Fibroblast of mammary gland (primary cell): ENCODE measurements around the gene FOSL2.
A peak's percentile ranks its signal among the peaks of the same experiment; 100 is the strongest.

Experiments
- DNase-seq: peaks from one replicate; pipeline ENCODE4 v3.0.0-alpha.2; 2010; ENCODE audit warnings: low read depth
- H3K4me3 ChIP-seq: 2 replicates; pipeline ENCODE4 v1.5.1; 2011; ENCODE audit warnings: low read depth, mild to moderate bottlenecking, low read length, moderate library complexity; ENCODE audit not compliant: control insufficient read depth
- TF ChIP-seq, protein P1 (sequence below): conservative IDR thresholded peaks from 2 replicates; pipeline ENCODE4 v1.5.1; 2011; ENCODE audit warnings: low read depth, low read length, inconsistent platforms; ENCODE audit not compliant: control insufficient read depth, insufficient read depth

FOSL2 gene

DNA sequence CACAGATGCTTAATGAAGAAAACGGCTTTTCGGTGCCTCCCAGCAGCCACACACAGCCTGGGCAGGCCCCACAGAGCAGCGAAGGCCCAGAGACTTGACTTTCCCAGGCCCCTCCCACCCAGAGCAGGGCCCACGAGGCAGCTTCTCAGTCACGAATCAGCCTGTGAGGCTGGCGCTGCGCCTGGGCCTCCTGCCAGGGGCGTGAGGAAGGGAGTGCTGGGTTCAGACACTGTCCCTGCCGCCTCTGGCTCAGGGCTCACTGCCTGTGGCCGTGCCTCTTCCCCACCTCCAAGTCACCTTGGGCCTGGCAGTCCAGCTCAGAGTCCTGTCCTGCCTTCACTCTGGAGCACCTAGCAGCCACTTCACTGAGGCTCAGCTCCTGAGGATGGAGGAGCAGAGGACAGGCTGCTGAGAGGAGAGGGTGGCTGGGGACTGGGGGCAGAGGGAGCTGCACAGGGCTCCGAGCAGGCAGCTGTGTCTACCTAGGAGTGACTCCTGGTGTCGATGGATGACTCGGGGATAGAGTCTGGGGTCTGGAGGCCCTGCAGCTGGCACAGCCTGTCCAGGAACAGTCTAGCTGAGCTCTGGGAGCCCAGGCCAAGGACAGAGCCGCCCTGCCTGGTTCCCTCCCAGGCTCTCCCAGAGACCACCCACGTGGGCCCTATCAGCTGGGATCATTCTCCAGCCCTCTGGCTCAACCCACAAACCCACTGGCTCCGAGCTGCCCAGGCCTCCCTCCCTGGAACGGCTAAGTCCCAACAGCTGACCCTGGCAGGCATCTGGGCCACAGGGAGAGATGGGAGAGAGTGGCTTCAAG lies 36.4 kb upstream of the FOSL2 start:
- no peak overlapping the region for H3K4me3 ChIP-seq
- DNase-seq: peak; percentile 82
- TF ChIP-seq, protein P1, sequence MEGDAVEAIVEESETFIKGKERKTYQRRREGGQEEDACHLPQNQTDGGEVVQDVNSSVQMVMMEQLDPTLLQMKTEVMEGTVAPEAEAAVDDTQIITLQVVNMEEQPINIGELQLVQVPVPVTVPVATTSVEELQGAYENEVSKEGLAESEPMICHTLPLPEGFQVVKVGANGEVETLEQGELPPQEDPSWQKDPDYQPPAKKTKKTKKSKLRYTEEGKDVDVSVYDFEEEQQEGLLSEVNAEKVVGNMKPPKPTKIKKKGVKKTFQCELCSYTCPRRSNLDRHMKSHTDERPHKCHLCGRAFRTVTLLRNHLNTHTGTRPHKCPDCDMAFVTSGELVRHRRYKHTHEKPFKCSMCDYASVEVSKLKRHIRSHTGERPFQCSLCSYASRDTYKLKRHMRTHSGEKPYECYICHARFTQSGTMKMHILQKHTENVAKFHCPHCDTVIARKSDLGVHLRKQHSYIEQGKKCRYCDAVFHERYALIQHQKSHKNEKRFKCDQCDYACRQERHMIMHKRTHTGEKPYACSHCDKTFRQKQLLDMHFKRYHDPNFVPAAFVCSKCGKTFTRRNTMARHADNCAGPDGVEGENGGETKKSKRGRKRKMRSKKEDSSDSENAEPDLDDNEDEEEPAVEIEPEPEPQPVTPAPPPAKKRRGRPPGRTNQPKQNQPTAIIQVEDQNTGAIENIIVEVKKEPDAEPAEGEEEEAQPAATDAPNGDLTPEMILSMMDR: no peak

DNA sequence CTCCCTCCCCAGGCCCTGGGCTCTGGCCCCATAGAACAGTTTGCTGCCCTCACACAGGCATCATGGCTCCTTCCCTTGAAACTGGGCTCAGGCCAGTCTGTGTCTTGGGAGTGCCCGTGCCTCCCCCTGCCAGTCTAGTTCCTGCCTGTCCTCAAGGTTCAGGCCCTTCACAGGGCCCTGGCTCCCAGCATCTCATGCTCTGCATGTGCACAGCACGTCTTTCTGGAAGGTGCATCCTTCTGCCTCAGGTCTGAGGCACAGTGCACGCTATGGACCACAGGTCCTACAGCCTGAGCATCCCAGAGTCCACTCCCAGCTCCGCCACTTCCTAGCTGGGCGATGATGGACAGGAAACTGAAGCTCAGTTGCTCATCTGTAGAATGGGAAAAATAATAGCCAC lies 35.6 kb upstream of the FOSL2 start:
- no peak overlapping the region for H3K4me3 ChIP-seq
- no peak for DNase-seq

DNA sequence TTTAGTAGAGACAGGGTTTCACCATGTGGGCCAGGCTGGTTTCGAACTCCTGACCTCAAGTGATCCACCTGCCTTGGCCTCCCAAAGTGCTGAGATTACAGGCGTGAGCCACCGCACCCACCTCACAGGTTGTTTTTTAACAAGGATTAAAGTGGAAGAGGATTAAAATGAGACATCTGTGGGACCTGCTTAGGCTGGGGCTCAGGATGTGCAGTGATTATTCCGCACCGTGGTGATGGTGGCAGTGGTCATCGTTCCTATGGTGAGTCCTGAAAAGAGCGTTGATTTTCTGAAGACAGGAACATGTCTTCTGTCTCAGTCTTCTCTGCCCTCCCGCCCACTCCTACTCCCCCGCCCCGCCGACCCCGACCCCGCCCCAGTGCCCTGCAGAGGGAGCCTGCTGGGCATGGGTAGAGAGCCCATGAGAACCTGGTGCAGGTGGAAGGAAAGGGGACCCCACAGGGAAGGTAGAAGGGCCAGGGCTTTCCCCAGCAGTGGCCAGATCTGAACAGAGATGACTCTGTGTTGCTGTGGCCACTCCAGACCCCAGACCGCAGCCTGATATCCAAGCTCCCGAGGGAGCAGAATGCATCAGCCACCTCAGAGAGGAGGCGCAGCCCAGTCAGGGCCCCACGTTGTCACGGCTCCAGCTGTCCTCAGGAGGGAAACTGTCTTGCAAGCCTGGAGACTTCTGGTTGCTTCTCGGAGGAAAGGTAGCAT lies 34.5 kb upstream of the FOSL2 start:
- DNase-seq: no peak
- TF ChIP-seq, protein P1: no peak
- no peak overlapping the region for H3K4me3 ChIP-seq

More for the DNA sequence above, 35.6 kb upstream of the FOSL2 start:
- TF ChIP-seq, protein P1: no peak

DNA sequence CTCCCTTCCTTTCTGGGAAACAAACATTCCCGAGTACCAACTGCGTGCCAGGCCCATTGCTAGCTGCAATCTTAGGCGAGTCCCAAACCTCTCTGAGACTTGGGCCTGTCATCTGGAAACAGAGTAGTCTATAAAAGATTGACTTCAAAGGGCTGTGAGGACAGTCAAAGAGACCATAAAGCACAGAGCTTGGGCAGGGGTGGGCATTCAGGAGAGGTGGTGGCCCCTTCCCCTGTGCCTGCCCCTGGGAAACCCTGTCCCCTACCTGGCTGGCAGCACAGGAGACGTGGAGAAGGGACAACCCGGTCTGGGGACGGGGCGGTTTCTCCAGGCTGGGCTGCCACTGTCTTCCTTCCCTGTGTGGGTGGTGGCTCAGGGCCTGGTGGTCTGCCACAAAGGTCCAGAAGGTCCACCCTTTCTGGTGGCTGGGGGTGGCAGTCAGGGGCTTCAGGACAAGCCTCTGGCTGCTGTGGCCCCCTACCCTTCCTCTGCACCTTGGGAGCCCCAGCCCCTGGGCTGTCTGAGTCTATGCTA lies 33.9 kb upstream of the FOSL2 start:
- no peak overlapping the region for H3K4me3 ChIP-seq
- no peak for DNase-seq

DNA sequence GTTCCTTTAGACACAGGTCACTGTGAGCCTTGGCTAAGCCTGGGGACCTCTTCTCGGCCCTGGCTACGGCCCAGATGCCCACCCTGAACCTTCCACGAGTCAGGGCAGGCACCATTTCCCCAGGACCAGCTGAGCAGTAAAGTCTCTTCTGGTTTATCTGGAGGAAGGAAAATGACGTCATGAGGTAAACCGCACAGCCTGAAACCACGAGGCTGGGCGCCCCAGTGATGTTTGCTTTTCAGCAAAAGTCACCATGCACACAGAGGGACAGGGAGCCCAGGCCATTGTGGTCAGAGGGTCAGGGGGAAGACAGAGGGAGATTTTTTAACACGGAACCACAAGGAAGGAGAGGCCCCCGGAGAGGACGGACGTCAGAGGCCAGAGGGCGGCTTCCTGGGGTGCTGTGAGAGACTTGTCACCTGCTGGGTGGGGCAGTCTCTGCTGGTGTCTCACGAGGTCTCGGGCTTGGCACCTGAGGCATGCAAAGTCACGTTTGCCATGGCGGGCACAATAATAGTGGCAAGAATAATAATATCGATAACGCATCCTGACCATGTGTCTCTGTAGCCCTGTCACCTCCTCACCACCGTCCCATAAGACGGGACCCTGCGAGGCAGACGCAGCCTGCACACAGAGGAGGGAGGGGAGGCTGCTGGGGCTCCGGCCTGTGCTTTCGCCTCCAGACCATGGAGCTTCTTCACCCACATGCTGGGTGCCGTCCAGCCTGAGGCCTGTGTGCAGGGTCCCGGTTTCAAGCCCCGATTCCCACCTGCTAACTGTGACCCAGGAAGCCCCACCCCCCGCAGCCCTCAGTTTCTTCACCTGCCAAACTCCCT lies 33.2 kb upstream of the FOSL2 start:
- H3K4me3 ChIP-seq: no peak overlapping the region
- DNase-seq: no peak
- TF ChIP-seq, protein P1: no peak

More for the DNA sequence above, 33.9 kb upstream of the FOSL2 start:
- TF ChIP-seq, protein P1: no peak

DNA sequence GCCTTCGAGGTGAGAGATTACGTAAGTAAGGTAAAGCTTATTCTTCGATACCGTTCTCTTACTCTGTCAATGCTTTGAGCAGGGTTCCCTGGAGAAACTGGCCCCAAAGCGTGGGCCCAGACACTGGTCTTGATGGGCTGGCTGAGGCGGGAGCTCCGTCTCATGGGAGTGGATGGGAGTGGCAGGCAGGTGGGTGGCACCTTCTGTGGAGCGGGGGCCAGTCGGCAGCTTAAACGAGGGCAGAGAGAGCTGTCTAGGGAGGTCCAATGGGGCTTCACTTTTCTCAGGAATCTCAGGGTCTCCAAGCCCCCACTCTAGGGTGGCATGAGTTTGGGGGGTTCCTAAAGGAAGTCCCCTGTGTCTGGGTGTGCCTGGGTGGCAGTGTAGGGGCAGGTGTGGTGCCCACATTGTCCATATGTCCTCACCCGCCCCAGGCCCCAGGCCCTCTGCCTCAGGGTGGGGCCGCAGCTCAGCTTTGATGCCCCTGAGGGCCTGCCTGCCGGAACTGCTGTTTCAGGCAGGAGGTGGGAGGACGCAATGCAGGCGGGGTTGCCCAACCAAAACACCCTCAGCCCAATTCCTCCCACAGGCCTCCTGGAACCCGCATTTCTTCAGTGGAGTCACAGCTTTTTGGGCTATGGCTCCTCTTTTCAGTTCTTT lies 32.5 kb upstream of the FOSL2 start:
- no peak overlapping the region for H3K4me3 ChIP-seq
- TF ChIP-seq, protein P1: no peak
- DNase-seq: no peak
